Lower leg skin (tissue), 4 donors: ENCODE measurements around the gene SPIRE2. TPM values are rescaled to one million over a fixed set of nuclear protein-coding genes. Genes with fewer than 3 reads are reported as not detected.
"Not testable (repeated sequence)": the region's sequence is repeated elsewhere in the genome, so short reads cannot be mapped to it uniquely, and the experiment has no call there.

Source experiments
- DNase-seq, 2 donors: peaks; one replicate each; pipeline ENCODE4 v3.0.0-alpha.2; 2019; ENCODE audit warnings: low spot score in 2 of 2
- H3K4me3 ChIP-seq: fragments of 200-600 bp; sonication (generic); 2 replicates; pipeline ENCODE4 v1.5.1; 2017; ENCODE audit warnings: mild to moderate bottlenecking, low read depth; ENCODE audit not compliant: poor library complexity, severe bottlenecking
- POLR2A ChIP-seq, 2 donors: fragments of 450-650 bp; IDR thresholded peaks; one replicate each; pipeline ENCODE4 v1.6.1; 2016 to 2017; ENCODE audit warnings: antibody characterized with exemption in 2 of 2, mild to moderate bottlenecking in 1 of 2, moderate library complexity in 1 of 2
- WGBS, 2 donors: methylation state at CpG; one replicate each; pipeline ENCODE4 v1.1.5; 2018; 5-methylcytosine and 5-hydroxymethylcytosine counted together
- intact Hi-C: fragments of 100-400 bp; cut with DNase I; formaldehyde crosslinking; loops from one replicate; pipeline ENCODE4 v1.15.0; 2023; ENCODE audit warnings: low total_unique reads
- total RNA-seq, 4 donors: library from RNA; depleted of rRNA; stranded (reverse); fragments of >200 nt; gene quantifications; one replicate each; pipeline ENCODE4 v1.1.0, GENCODE V29; 2016
- TF ChIP-seq, protein P1 (sequence below), 3 donors: fragments of 450-650 bp; IDR thresholded peaks; one replicate each; pipeline ENCODE4 v1.5.1; 2016; ENCODE audit warnings: antibody characterized with exemption in 3 of 3, mild to moderate bottlenecking in 3 of 3, moderate library complexity in 2 of 3

The SPIRE2 gene, protein sequence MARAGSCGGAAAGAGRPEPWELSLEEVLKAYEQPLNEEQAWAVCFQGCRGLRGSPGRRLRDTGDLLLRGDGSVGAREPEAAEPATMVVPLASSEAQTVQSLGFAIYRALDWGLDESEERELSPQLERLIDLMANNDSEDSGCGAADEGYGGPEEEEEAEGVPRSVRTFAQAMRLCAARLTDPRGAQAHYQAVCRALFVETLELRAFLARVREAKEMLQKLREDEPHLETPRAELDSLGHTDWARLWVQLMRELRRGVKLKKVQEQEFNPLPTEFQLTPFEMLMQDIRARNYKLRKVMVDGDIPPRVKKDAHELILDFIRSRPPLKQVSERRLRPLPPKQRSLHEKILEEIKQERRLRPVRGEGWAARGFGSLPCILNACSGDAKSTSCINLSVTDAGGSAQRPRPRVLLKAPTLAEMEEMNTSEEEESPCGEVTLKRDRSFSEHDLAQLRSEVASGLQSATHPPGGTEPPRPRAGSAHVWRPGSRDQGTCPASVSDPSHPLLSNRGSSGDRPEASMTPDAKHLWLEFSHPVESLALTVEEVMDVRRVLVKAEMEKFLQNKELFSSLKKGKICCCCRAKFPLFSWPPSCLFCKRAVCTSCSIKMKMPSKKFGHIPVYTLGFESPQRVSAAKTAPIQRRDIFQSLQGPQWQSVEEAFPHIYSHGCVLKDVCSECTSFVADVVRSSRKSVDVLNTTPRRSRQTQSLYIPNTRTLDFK
- 1 to 10 TPM; 2.0 to 5.9 (median 3.9) TPM for total RNA-seq

DNA sequence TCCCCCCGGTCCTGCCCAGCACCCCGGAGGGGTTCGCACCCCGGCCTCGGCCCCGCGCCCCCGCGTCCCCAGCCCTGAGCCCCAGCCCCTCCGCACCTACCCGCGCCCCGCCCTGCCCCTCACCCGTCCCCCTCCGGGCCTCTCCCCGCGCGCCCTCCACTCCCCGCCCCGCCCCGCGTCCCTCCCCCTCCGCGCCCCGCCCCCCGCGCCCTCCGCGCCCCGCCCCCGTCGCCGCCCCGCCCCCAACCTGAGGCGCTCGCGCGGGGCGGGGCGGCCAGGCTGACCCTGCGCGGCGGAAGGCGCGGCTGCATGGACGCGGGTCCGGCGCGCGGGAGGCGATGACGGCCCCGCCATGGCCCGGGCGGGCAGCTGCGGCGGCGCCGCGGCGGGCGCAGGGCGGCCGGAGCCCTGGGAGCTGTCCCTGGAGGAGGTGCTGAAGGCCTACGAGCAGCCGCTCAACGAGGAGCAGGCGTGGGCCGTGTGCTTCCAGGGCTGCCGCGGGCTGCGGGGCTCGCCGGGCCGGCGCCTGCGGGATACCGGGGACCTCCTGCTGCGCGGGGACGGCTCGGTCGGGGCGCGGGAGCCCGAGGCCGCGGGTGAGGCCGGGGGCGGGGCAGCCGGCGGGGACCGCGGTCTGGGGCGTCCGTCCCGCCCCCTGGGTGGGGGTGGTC lies at the start of gene SPIRE2:
Gene SPIRE2, plus strand, starts transcription at position 277 of the 671 bp plus-strand sequence. Its CDS starts 76 bp downstream, at position 353.
- intact Hi-C loops = no loop called here
- no peak within 1 kb of the TSS for H3K4me3 ChIP-seq
- TF ChIP-seq, protein P1, sequence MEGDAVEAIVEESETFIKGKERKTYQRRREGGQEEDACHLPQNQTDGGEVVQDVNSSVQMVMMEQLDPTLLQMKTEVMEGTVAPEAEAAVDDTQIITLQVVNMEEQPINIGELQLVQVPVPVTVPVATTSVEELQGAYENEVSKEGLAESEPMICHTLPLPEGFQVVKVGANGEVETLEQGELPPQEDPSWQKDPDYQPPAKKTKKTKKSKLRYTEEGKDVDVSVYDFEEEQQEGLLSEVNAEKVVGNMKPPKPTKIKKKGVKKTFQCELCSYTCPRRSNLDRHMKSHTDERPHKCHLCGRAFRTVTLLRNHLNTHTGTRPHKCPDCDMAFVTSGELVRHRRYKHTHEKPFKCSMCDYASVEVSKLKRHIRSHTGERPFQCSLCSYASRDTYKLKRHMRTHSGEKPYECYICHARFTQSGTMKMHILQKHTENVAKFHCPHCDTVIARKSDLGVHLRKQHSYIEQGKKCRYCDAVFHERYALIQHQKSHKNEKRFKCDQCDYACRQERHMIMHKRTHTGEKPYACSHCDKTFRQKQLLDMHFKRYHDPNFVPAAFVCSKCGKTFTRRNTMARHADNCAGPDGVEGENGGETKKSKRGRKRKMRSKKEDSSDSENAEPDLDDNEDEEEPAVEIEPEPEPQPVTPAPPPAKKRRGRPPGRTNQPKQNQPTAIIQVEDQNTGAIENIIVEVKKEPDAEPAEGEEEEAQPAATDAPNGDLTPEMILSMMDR (IDR thresholded peaks at IDR 0.05) = no peak
- no peak for TF ChIP-seq POLR2A (IDR thresholded peaks at IDR 0.05)
- peak in 1 of 2 donors; percentile 21 for DNase-seq
- WGBS, 2 donors = 5% methylated on average over 3 of the region's 98 CpGs; no CpG with 5 or more reads in 1 of the 2 donors

DNA sequence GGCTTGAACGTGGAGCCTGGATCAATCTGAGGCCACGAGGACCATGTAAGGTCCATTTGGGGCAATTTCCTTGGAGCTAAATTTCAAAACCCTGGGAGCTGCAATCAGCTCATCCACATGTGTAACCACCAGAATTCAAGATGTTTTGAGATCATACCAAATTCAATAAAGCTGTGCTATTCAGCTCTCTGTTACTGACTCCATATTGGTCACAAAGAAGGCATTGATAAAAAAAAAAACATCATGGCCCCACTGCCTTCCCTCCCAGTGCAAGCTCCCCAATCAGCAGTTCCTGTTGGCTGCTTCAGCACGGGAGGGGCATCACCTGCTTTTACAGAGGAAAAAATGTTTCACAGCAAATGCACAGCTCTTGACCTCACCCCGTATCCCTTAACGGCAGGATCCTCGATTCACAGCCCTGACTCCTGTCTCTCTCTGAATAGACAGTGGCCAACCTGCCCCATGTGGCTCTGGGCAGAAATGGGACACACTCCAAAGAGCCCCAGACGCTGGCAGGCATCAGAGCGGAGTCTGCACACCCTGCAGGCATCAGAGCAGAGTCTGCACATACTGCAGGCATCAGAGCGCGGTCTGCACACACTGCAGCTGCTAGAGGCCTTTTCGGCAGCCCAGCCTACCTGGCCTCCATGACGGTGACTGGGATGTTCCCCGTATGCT lies 48.9 kb upstream of the SPIRE2 start:
- DNase-seq = no peak
- no peak for TF ChIP-seq POLR2A (IDR thresholded peaks at IDR 0.05)
- TF ChIP-seq, protein P1 (IDR thresholded peaks at IDR 0.05) = no peak
- no peak overlapping the region for H3K4me3 ChIP-seq
- intact Hi-C loops = no loop called here
- 90 to 95% methylated on average over 13 of the region's 13 CpGs for WGBS, 2 donors

DNA sequence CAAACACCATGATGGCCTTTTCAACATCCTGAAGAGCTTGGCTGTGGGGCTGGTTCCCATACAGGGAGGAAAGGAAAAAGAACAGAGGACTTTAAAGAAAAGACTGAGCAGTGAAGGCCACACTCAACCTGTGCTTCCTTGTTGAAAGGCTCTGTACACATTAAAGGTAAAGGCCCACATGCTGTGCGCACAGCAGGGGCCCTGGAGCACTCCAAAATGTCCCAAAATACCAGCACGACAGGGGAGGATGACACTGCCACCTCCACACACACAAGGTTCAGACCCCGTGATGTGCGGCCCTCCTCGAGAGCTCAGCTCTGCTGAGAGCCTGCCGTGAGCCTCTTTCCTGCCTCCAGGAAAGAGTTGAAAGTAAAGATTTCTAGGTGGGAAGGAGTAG lies 48.4 kb upstream of the SPIRE2 start:
- intact Hi-C loops = no loop called here
- 94 to 97% methylated on average over 6 of the region's 6 CpGs for WGBS, 2 donors
- TF ChIP-seq, protein P1 (IDR thresholded peaks at IDR 0.05) = no peak
- TF ChIP-seq POLR2A (IDR thresholded peaks at IDR 0.05) = no peak
- H3K4me3 ChIP-seq = no peak overlapping the region
- DNase-seq = no peak

DNA sequence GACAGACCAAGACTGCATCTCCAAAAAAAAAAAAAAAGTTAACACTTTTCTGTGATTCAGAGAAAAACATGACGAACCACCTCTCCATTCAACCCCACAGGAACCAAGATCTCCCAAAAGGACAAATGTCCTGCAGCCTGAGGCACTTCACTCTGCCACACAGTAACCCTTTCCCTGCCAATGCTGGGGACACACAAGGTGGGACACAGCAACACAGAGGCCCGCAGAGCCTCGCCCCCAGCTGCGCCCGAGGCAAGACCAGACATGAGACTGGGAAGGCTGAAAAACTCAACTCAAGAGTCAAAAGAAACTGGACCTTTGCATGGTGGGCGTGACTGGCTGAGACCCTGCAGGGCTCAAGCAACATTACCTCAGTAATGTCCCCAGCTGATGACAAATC lies 45.8 kb upstream of the SPIRE2 start:
- no peak for DNase-seq
- 91 to 97% methylated on average over 6 of the region's 6 CpGs for WGBS, 2 donors
- TF ChIP-seq POLR2A (IDR thresholded peaks at IDR 0.05) = no peak
- TF ChIP-seq, protein P1 (IDR thresholded peaks at IDR 0.05) = no peak
- H3K4me3 ChIP-seq = no peak overlapping the region
- intact Hi-C loops = no loop called here

DNA sequence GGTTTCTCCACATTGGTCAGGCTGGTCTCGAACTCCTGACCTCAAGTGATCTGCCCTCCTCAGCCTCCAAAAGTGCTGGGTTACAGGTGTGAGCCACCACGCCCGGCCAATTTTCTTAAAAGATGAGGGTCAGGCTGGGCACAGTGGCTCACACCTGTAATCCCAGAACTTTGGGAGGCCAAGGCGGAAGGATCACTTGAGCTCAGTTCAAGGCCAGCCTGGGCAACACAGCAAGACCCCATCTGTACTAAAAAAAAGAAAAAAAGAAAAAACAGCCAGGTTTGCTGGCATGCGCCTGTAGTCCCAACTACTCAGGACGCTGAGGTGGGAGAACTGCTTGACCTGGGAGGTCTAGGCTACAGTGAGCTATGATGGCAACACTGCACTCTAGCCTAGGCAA lies 44.3 kb upstream of the SPIRE2 start:
- H3K4me3 ChIP-seq, DNase-seq, intact Hi-C loops: not testable (repeated sequence)
- 89 to 90% methylated on average over 6 of the region's 6 CpGs for WGBS, 2 donors
